NCI-H128 (cell line): ENCODE results near the gene AHCTF1.
"Not testable (repeated sequence)": the region's sequence is repeated elsewhere in the genome, so short reads cannot be mapped to it uniquely, and the experiment has no call there.

Source experiments
- DNase-seq: peaks from one replicate; lab custom pipeline; 2025; ENCODE audit not compliant: unreplicated experiment; lab: John Stamatoyannopoulos, UW

Gene AHCTF1

GRCh38 chr1:246837418-246838117 lies 94.2 kb downstream of the AHCTF1 start:
- no peak for DNase-seq

- DNase-seq: no peak
These were observed 95.4 kb downstream of the AHCTF1 start for GRCh38 chr1:246836209-246836966.

- no peak for DNase-seq
These were observed 100.2 kb downstream of the AHCTF1 start for GRCh38 chr1:246831543-246831942.

GRCh38 chr1:246828818-246829217 lies 102.9 kb downstream of the AHCTF1 start:
- DNase-seq: no peak

- no peak for DNase-seq
These were observed 104.4 kb downstream of the AHCTF1 start for GRCh38 chr1:246827396-246827795.

GRCh38 chr1:246825557-246826175 lies 106.1 kb downstream of the AHCTF1 start:
- no peak for DNase-seq

- no peak for DNase-seq
These were observed 107.2 kb downstream of the AHCTF1 start for GRCh38 chr1:246824541-246824940.

GRCh38 chr1:246822154-246822553 lies 109.6 kb downstream of the AHCTF1 start:
- DNase-seq: not testable (repeated sequence)

GRCh38 chr1:246820666-246821065 lies 111.1 kb downstream of the AHCTF1 start:
- no peak for DNase-seq

GRCh38 chr1:246817778-246818177 lies 114.0 kb downstream of the AHCTF1 start:
- not testable (repeated sequence) for DNase-seq

GRCh38 chr1:246815693-246816270 lies 116.0 kb downstream of the AHCTF1 start:
- no peak for DNase-seq

- DNase-seq: no peak
These were observed 116.9 kb downstream of the AHCTF1 start for GRCh38 chr1:246814890-246815289.

- not testable (repeated sequence) for DNase-seq
These were observed 118.4 kb downstream of the AHCTF1 start for GRCh38 chr1:246813325-246813724.

- no peak for DNase-seq
These were observed 119.8 kb downstream of the AHCTF1 start for GRCh38 chr1:246811985-246812384.

- DNase-seq: no peak
These were observed 122.3 kb downstream of the AHCTF1 start for GRCh38 chr1:246809473-246809872.

- DNase-seq: no peak
These were observed 126.5 kb downstream of the AHCTF1 start for GRCh38 chr1:246805135-246805716.

GRCh38 chr1:246803883-246804282 lies 127.9 kb downstream of the AHCTF1 start:
- DNase-seq: no peak

GRCh38 chr1:246803373-246803772 lies 128.4 kb downstream of the AHCTF1 start:
- no peak for DNase-seq

- DNase-seq: no peak
These were observed 130.3 kb downstream of the AHCTF1 start for GRCh38 chr1:246801241-246802020.

GRCh38 chr1:246800756-246801155 lies 131.0 kb downstream of the AHCTF1 start:
- DNase-seq: no peak
